ENCODE data around the gene SPG7.

SPG7 gene

DNA sequence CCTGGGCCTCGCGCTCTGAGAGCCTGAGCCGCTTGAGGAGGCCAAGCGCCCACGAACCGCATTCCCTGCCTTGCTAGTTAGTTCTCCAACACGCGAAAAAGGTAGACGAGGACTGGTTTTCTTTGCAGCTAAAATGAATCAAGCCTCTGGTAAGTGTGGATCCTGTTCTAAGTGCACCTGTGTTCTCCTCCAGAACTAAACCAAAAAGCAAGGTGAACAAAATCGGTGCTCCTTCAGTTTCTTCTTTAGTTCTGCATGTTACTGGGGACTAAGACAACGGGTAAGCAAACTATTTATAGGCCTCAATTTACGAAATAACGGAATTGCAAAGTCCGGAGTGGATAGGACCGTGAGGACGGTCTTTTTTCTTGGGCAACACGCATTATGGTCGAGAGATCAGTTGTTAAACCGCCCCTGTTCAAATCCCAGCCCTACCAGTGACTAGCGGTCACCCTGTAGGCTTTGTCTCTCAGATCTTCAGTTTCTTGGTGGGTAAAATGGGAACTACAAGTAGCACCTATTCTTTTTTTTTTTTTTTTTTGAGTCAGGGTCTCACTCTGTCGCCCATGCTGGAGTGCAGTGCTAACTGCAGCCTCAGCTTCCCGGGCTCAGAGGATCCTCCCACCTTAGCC is 16.8 kb upstream of the SPG7 start:
- TF ChIP-seq, protein P1, sequence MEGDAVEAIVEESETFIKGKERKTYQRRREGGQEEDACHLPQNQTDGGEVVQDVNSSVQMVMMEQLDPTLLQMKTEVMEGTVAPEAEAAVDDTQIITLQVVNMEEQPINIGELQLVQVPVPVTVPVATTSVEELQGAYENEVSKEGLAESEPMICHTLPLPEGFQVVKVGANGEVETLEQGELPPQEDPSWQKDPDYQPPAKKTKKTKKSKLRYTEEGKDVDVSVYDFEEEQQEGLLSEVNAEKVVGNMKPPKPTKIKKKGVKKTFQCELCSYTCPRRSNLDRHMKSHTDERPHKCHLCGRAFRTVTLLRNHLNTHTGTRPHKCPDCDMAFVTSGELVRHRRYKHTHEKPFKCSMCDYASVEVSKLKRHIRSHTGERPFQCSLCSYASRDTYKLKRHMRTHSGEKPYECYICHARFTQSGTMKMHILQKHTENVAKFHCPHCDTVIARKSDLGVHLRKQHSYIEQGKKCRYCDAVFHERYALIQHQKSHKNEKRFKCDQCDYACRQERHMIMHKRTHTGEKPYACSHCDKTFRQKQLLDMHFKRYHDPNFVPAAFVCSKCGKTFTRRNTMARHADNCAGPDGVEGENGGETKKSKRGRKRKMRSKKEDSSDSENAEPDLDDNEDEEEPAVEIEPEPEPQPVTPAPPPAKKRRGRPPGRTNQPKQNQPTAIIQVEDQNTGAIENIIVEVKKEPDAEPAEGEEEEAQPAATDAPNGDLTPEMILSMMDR (IDR thresholded peaks at IDR 0.05; ENCODE audit: low read depth, low read length), result peak; percentile 17
- peak in 1 of 2 donors; percentile 48 for DNase-seq (ENCODE audit: low read depth in 2 of 2)
- H3K4me3 ChIP-seq (replicated peaks in 1 of 2; ENCODE audit: low read depth in 2 of 2, low read length in 2 of 2), result peak overlapping the region; percentile 71 to 73

DNA sequence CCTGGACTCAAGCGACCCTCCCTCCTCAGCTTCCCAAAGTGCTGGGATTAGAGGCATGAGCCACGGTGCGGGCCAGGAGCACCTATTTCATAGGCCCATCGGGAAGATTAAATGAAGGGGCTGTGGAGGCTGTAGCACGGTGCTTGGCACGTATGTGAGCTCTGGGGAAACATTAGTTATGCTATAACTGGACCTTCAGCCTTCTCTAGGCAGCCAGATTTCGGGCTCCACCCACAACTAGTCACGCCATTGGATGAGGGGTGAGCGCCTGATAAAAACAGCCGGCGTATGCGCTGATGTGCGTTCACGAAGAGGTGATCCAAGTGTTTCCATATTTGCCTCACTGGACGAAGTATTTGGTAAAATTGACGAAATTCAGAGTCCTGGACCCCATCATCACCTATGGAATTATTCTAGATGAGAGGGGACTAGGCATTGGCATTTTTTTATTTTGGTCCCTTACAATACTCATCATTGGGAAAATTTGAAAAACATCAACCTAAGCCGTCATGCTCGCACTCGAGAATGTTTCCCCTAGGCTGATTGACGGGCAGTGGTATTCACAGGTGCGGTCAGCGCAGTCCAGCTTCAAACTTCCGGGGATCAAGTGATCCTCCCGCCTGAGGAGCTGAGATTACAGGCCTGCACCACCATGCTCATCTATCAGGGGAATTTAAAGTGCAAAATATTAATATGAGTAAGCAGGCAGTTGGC is 16.1 kb upstream of the SPG7 start:
- TF ChIP-seq, protein P1 (IDR thresholded peaks at IDR 0.05; ENCODE audit: low read depth, low read length), result no peak
- DNase-seq (ENCODE audit: low read depth in 2 of 2), result no peak
- H3K4me3 ChIP-seq (replicated peaks in 1 of 2; ENCODE audit: low read depth in 2 of 2, low read length in 2 of 2), result peak overlapping the region; percentile 71 to 73

DNA sequence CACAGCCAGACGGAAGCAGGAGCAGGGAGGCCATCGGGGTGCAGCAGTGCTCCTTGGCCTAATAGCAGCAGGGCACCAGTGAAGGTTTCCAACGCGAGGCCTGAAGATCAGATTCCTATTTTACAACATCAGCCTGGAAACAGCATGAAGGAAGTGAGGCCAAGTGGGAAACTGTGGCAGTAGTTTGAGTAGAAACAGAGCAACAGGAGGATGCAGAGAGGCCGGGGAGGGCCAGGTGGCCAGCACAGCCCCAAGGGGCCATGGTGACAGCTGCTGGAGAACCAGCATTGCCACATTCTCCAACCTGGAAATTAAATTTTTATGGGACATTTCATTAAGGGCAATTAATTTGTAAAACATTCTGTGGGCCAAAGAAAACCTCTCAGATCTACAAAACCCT is 14.4 kb upstream of the SPG7 start:
- DNase-seq (ENCODE audit: low read depth in 2 of 2), result no peak
- TF ChIP-seq, protein P1 (IDR thresholded peaks at IDR 0.05; ENCODE audit: low read depth, low read length), result no peak
- no peak overlapping the region for H3K4me3 ChIP-seq (replicated peaks in 1 of 2; ENCODE audit: low read depth in 2 of 2, low read length in 2 of 2)

DNA sequence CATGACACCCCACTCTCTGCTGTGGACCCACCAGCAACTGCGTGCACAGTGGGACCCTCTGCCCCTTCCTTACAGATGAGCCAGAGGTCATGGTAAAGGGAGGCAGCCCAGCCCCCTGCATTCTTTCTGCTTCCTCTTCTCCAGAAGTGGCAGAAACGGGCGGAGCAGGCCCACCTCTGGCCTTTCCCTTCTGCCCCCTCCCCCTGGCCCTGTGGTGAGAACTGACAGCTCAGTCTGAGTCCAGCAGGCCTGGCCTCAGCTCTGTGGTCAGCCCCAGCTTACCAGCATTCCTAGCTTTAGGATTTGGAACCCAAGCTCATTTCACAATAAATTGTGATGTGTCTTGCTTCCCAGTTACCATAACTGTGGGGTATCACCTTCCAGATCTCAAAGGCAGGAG is 13.1 kb upstream of the SPG7 start:
- H3K4me3 ChIP-seq (replicated peaks in 1 of 2; ENCODE audit: low read depth in 2 of 2, low read length in 2 of 2), result no peak overlapping the region
- DNase-seq (ENCODE audit: low read depth in 2 of 2), result peak; percentile 45 to 74
- TF ChIP-seq, protein P1 (IDR thresholded peaks at IDR 0.05; ENCODE audit: low read depth, low read length), result no peak

DNA sequence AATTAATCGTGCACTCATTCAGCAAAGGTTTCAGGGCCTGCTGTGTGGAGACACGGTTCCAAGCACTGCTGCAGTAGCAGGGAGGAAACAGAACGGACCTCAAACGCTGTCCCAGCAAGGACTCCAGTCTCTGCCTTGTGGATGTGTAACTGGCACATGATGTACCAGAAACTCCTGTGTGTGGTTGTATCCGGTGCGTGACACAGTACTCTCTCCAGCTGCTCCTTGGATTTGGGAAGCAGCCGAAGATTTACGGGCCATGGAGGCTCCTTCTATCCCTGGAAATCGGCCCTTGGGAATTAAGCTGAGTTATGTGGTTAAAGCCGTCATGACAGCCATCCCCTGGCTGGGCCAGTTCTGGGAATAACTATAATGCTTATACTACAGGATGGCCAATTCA is 9.4 kb upstream of the SPG7 start:
- no peak overlapping the region for H3K4me3 ChIP-seq (replicated peaks in 1 of 2; ENCODE audit: low read depth in 2 of 2, low read length in 2 of 2)
- TF ChIP-seq, protein P1 (IDR thresholded peaks at IDR 0.05; ENCODE audit: low read depth, low read length), result no peak

DNA sequence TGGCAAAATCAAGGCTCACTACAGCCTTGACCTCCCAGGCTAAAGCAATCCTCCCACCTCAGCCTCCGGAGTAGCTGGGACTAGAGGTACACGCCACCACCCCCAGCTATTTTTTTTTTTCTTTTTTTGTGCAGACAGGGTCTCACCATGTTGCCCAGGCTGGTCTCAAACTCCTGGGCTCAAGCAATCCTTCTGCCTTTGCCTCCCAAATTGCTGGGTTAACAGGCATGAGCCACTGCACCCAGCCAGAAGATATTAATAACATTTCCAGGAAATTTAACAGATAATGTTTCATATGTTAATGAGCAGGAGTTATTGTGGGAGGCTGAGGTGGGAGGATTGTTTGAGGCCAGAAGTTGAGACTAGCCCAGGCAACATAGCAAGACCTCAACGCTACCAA is 8.4 kb upstream of the SPG7 start:
- no peak overlapping the region for H3K4me3 ChIP-seq (replicated peaks in 1 of 2; ENCODE audit: low read depth in 2 of 2, low read length in 2 of 2)
- TF ChIP-seq, protein P1 (IDR thresholded peaks at IDR 0.05; ENCODE audit: low read depth, low read length), result no peak

More for the DNA sequence above, 9.4 kb upstream of the SPG7 start:
- peak in 1 of 2 donors; percentile 72 for DNase-seq (ENCODE audit: low read depth in 2 of 2)

More for the DNA sequence above, 8.4 kb upstream of the SPG7 start:
- DNase-seq (ENCODE audit: low read depth in 2 of 2), result no peak

Data from cardiac fibroblast (primary cell).